HL-60/S4 (cell line): ENCODE measurements around the gene CTNNA1.

Experiments
- in situ Hi-C: fragments of 300-500 bp; cut with MboI; formaldehyde crosslinking; loops from 2 replicates; pipeline ENCODE4 v1.14.3; 2022; ENCODE audit warnings: low sequenced_read_pairs

The CTNNA1 gene

GRCh38 chr5:138843316-138844124, 90.3 kb downstream of the CTNNA1 start:
- in situ Hi-C loops, result no loop called here

DNA sequence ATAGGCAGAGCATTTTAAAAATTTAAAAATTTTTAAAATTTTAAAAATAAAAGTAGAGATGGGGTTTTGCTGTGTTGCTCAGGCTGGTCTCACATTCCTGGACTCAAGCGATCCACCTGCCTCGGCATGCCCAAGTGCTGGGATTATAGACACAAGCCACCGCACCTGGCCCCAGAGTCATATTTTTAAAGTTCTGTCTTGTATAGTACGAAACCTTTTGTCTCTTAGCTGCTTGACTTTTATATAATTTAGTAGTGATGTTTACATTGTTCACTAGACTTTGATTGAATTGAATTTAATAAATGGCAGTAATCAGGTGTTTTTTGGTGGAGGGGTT, 90.9 kb downstream of the CTNNA1 start:
- in situ Hi-C loops, result no loop called here

GRCh38 chr5:138844812-138845513, 91.7 kb downstream of the CTNNA1 start:
- in situ Hi-C loops, result no loop called here

DNA sequence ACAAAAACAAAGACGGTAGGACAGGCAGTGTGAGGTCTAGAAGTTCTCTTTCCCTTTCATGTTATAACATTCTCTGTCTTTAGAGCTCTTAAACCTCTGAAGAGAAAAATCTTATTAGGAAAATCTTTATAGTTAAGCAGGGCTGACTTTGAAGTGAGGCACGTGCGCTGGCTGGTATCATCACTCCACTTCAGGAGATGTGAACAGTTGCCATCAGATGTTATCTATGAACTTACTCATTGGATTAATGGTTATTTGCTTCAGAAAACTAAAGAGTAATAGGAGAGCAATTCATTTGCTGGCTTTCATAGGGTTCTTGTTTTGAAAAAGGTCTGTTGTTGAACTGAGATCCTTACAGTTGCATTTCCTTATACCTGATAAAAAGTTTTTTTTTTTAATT, 96.2 kb downstream of the CTNNA1 start:
- in situ Hi-C loops, result no loop called here

DNA sequence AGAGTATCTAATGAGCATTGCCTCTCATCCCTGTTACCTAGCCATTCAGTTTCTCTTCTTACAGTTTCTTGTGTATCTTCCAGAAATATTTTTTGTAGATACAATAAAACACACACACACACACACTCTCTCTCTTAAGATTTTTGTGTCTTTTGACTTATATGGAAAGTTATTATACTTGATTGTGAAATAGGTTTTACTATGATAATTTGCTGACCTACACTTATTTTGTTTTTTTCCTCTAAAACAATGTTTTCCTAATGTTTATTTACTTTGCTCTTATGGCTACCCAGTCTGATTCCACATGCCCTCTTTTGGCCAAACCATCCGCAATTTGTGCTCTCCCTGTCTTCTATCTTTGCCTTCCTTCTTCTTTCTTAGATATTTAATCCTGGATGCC, 96.7 kb downstream of the CTNNA1 start:
- in situ Hi-C loops, result no loop called here

DNA sequence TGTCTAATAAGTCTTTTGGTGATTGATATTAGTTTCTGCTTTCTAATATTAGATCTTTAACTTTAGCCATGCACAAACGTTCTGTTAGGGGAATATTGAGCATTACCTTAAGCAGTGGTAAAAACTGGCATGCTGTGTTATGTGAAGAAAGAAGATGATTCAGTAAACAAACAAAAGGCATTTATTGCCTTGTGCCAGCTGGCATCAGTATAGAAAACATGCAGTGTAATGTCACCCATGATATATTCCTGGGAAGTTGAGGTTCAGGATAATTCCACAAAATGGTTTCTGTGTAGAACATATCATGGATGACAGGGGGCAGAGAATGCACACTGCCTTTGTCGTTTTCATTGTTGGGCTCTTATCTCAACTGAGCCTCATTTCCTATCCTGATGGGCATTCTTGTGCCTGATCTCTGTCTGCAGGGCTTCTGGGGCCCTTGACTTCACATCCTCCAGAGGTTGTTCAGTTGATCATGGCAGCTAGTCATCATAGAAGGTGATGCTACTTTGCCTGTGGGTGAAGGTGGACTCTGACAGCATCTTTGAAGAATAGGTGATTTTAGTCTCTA, 97.7 kb downstream of the CTNNA1 start:
- in situ Hi-C loops, result no loop called here

GRCh38 chr5:138853132-138853531, 99.9 kb downstream of the CTNNA1 start:
- in situ Hi-C loops, result no loop called here

DNA sequence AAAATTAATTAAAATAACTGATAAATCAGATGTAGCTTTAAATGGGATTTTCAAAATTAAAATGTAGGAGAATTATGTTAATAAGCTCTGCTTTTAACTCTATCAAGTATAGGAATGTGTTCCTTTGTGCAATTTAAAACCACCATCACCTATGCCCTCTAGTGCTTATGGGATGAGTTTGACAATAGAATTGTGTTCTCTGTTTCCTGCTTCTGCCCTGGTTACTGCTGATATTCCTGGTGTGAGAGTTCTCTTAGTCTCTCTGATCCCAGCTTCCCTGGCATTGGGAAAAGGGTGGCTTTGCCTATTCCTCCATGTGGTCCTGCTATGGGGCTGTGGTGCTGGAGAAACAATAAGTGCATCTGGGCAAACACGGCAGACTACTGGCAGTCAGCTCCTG, 113.8 kb downstream of the CTNNA1 start:
- in situ Hi-C loops, result no loop called here

- in situ Hi-C loops, result no loop called here
Observed at GRCh38 chr5:138869038-138869437, 115.8 kb downstream of the CTNNA1 start.

- in situ Hi-C loops, result no loop called here
Observed at GRCh38 chr5:138869763-138870500, 116.7 kb downstream of the CTNNA1 start.

- in situ Hi-C loops, result no loop called here
Observed at GRCh38 chr5:138870611-138871010, 117.4 kb downstream of the CTNNA1 start.

DNA sequence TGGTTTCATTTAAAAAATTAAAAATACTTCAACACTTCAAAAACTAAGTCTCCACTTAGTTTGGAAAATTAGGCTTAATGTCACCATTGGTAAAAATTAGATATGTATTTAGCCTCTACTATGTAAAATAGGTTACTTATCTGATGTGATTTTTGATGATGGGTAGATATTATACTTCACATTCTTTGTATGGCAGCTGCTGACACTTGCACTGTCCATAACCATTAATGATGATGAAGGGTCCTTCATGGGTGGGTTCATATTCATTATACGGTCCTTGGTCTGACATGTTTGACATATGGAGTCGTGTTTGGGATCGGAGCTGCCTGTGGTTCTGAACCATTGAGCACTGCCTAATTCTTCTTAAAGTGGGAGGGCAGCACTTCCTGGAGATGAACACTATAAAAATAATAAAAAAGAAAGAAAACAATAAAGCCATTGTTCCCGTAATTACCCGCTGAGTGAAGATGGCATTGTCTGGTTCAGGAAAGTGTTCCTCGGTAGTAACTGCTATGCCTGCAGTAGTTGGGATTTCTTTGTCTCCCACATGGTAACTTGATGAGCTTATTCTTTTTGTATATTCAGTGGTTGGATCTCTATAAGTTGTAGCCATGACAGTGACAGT, 119.7 kb downstream of the CTNNA1 start:
- in situ Hi-C loops, result no loop called here

GRCh38 chr5:138873466-138874221, 120.4 kb downstream of the CTNNA1 start:
- in situ Hi-C loops, result no loop called here

DNA sequence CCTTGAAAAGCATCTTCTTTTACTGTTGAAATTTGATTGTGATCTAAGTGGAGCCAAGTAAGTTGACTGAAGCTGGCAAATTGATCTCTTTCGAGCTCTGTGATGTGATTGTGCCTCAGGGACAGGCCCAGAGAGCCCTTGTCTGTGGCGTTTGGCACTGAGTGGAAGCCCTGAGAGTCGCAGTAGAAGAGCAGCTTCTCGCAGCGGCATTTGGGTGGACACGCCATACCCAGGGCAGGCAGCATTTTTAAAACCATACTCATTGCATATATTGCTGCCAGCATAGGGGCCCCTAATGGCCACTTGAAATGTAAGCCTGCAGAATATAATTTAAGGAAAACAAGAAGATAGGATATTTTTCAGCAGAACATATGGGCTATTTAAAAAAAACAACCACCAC, 121.0 kb downstream of the CTNNA1 start:
- in situ Hi-C loops, result no loop called here

DNA sequence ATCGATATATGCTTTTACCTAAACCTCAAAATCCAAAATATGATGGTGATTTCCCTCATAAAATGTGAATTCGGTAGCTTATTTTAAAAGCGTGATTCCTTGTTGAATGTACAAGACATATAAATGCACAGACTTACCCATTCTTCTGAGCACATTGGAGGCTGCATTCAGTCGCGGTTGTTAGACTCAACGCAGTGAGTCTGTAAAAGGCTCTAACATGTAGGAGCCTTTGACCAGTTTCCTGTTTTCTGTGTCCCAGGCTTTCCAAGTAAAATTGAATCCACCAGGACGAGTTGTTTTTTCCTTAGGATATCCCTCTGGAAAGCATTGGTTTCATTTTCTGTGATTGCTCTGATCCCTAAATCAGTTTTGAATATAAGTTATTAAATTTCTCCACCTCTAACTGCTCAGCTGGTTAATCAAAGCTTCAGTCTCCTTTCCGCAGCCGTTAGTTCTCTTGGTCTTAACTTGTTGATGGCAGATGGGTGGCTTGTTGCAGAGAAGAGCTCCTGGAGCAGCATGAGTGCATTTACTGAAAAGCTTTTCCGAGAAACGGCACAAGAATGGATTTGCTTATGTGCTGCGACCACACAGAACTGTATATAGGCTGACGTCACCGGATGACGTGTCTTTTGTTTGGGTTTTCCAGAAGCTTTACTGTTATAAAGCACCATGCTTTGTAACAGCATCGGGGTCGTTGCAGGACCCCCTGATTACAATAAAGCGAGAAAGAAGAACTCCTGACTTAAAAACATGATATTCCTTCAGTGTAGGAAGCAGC, 121.7 kb downstream of the CTNNA1 start, which contains the start of gene LRRTM2:
Gene LRRTM2, minus strand, starts transcription at position 565 of the 781 bp plus-strand sequence. Its CDS starts 424 bp downstream, at position 141.
- in situ Hi-C loops, result no loop called here

- in situ Hi-C loops, result no loop called here
Observed at GRCh38 chr5:138875552-138875875, 122.3 kb downstream of the CTNNA1 start.

DNA sequence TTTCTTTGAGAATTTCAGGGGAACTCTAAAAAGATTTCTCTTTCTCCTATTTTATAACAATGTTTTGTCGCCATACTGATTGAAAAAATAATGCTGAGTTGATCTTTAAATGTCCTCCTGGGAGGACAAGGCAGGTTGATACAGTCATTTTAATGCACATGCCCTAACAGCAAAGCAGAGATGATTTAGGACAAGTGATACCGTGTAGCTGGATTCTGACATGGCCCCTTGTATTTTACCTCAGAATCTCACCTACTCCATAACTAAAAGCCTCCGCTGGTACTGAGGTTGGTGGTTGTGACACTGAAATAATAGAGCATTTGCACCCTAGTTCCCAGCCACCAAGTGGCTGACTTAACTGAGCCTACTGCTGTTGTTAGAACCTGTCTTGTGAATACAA, 122.7 kb downstream of the CTNNA1 start:
- in situ Hi-C loops, result no loop called here

DNA sequence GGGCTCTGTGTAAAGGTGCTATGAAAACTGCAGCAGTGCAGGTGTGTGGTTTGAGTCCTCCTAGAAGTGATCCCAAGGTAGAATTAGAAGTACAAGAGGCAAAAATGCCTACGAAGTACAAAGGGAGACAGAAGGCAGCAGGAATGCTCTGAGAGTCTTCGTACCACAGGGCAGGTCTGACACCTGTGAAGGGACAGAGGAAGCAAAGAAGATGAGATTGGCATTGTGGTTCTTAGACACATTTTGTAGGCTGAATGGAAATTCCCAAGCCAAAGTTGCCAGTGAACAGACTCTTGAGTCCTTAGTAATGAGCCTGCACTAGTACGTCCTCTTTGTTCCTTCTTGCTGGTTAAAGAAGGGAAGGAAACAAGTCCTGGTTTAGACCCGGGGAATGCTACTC, 123.6 kb downstream of the CTNNA1 start:
- in situ Hi-C loops, result no loop called here

DNA sequence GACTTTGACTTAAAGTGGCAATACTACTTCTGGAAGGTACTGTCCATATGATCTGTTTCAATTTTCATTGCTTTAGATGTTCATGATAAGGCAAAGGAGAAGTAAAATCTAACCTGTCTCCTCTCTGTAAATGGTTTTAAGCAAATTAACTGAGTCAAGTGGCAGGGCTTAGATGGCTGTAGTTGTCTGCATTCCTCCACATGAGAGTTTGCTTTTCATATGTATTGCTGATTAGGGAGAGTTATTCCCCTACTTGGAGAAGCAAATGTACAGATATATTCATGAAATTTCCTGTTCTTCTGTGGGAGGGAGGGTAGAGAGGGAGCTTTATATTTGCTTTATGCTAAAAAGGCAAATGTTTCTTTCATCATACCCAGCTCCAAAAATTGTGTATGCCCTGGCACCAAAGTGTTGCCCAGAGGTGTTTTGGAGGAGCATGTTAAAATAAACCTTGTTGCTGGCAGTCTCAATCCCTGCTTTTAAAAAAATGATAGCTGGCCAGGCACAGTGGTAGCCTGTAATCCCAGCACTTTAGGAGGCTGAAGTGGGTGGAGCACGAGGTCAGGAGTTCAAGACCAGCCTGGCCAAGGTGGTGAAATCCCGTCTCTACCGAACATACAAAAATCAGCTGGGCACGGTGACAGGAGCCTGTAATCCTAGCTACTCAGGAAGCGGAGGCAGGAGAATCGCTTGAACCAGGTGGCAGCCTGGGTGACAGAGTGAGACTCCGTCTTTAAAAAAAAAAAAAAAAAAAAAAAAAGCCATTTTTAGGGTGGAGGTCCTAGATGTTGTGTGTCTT, 125.4 kb downstream of the CTNNA1 start:
- in situ Hi-C loops, result no loop called here
